HEK293 (cell line): ENCODE results near the gene MRC2.
A peak's percentile ranks its signal among the peaks of the same experiment; 100 is the strongest.

Experiments
- CTCF ChIA-PET: fragments of 350-600 bp; formaldehyde crosslinking; extraction: SDS; loops from one replicate; lab custom pipeline; 2021; ENCODE audit warnings: antibody characterized with exemption; lab: Yijun Ruan, JAX
- POLR2A ChIA-PET: fragments of 300-600 bp; formaldehyde crosslinking; extraction: SDS; loops from one replicate; lab custom pipeline; 2020; ENCODE audit warnings: antibody characterized with exemption, inconsistent platforms; lab: Yijun Ruan, JAX
- H3K27ac ChIP-seq: fragments of 200-500 bp; sonication (Bioruptor generic); 2 replicates; pipeline ENCODE4 v1.5.1; 2014; ENCODE audit warnings: low read depth, low read length, control low read depth, inconsistent platforms; ENCODE audit errors: extremely low read depth
- H3K36me3 ChIP-seq, 2 experiments: fragments of 200-500 bp in 1 of 2; sonication (Bioruptor generic) in 1 of 2; 1 replicate in 1 of 2; 2 replicates in 1 of 2; pipeline ENCODE4 v1.5.1; 2014 to 2017; ENCODE audit warnings: inconsistent platforms in 2 of 2, low read length in 2 of 2; ENCODE audit not compliant: control insufficient read depth in 2 of 2, insufficient read depth in 1 of 2
- H3K4me1 ChIP-seq: fragments of 200-500 bp; sonication (Bioruptor generic); 2 replicates; pipeline ENCODE4 v1.5.1; 2014; ENCODE audit warnings: mild to moderate bottlenecking, low read length, inconsistent platforms; ENCODE audit not compliant: control insufficient read depth, insufficient read depth
- H3K4me3 ChIP-seq: 2 replicates; pipeline ENCODE4 v1.5.1; 2011; ENCODE audit warnings: low read depth, mild to moderate bottlenecking, control low read depth, low read length, moderate library complexity
- H3K9me3 ChIP-seq: fragments of 200-500 bp; sonication (Bioruptor generic); 2 replicates; pipeline ENCODE4 v1.5.1; 2014; ENCODE audit warnings: low read depth, low read length, inconsistent platforms; ENCODE audit not compliant: control insufficient read depth, insufficient read depth
- EGR2 ChIP-seq: fragments of 450-650 bp; formaldehyde crosslinking; IDR thresholded peaks from 2 replicates; pipeline ENCODE4 v1.5.1; 2016; ENCODE audit warnings: low read depth, missing biosample characterization, missing genetic modification characterization
- GLIS2 ChIP-seq: fragments of 450-650 bp; formaldehyde crosslinking; IDR thresholded peaks from 2 replicates; pipeline ENCODE4 v1.5.1; 2016; ENCODE audit warnings: missing biosample characterization, missing genetic modification characterization
- OSR2 ChIP-seq: fragments of 450-650 bp; formaldehyde crosslinking; IDR thresholded peaks from 2 replicates; pipeline ENCODE4 v1.5.1; 2016; ENCODE audit warnings: missing biosample characterization, missing genetic modification characterization
- REPIN1 ChIP-seq: fragments of 450-650 bp; formaldehyde crosslinking; IDR thresholded peaks from 2 replicates; pipeline ENCODE4 v1.5.1; 2017; ENCODE audit warnings: missing biosample characterization, missing genetic modification characterization, low read depth
- SP7 ChIP-seq: fragments of 450-650 bp; formaldehyde crosslinking; IDR thresholded peaks from 2 replicates; pipeline ENCODE4 v1.5.1; 2016; ENCODE audit warnings: missing biosample characterization, missing genetic modification characterization
- YY2 ChIP-seq: fragments of 450-650 bp; formaldehyde crosslinking; IDR thresholded peaks from 2 replicates; pipeline ENCODE4 v1.5.1; 2016; ENCODE audit warnings: missing biosample characterization, missing genetic modification characterization
- ZFHX2 ChIP-seq: fragments of 450-650 bp; formaldehyde crosslinking; conservative IDR thresholded peaks from 2 replicates; pipeline ENCODE4 v1.5.1; 2016; ENCODE audit warnings: missing biosample characterization, missing genetic modification characterization
- ZFP69B ChIP-seq: fragments of 450-650 bp; formaldehyde crosslinking; IDR thresholded peaks from 2 replicates; pipeline ENCODE4 v1.5.1; 2016; ENCODE audit warnings: missing biosample characterization, missing genetic modification characterization
- ZIC2 ChIP-seq: fragments of 450-650 bp; formaldehyde crosslinking; IDR thresholded peaks from 2 replicates; pipeline ENCODE4 v1.5.1; 2016; ENCODE audit warnings: missing biosample characterization, missing genetic modification characterization
- ZNF112 ChIP-seq: fragments of 450-650 bp; formaldehyde crosslinking; IDR thresholded peaks from 2 replicates; pipeline ENCODE4 v1.5.0; 2017; ENCODE audit warnings: missing biosample characterization, missing genetic modification characterization
- ZNF184 ChIP-seq: fragments of 450-650 bp; IDR thresholded peaks from 2 replicates; pipeline ENCODE4 v1.5.1; 2018; ENCODE audit warnings: missing biosample characterization, mild to moderate bottlenecking, missing genetic modification characterization
- ZNF2 ChIP-seq: fragments of 450-650 bp; formaldehyde crosslinking; IDR thresholded peaks from 2 replicates; pipeline ENCODE4 v1.5.1; 2016; ENCODE audit warnings: missing biosample characterization, missing genetic modification characterization
- ZNF354C ChIP-seq: fragments of 450-650 bp; formaldehyde crosslinking; IDR thresholded peaks from 2 replicates; pipeline ENCODE4 v1.5.1; 2016; ENCODE audit warnings: missing biosample characterization, missing genetic modification characterization, low read depth, borderline replicate concordance
- ZNF585B ChIP-seq: fragments of 450-650 bp; formaldehyde crosslinking; IDR thresholded peaks from 2 replicates; pipeline ENCODE4 v1.5.1; 2016; ENCODE audit warnings: missing biosample characterization, missing genetic modification characterization
- ZNF600 ChIP-seq: fragments of 450-650 bp; formaldehyde crosslinking; IDR thresholded peaks from 2 replicates; pipeline ENCODE4 v1.5.1; 2016; ENCODE audit warnings: missing biosample characterization, missing genetic modification characterization
- ZNF660 ChIP-seq: fragments of 450-650 bp; IDR thresholded peaks from 2 replicates; pipeline ENCODE4 v1.5.1; 2018; ENCODE audit warnings: missing biosample characterization, mild to moderate bottlenecking, missing genetic modification characterization
- ZNF707 ChIP-seq: fragments of 450-650 bp; formaldehyde crosslinking; IDR thresholded peaks from 2 replicates; pipeline ENCODE4 v1.5.1; 2016; ENCODE audit warnings: missing biosample characterization, missing genetic modification characterization
- ZNF776 ChIP-seq: fragments of 450-650 bp; formaldehyde crosslinking; IDR thresholded peaks from 2 replicates; pipeline ENCODE4 v1.5.0; 2017; ENCODE audit warnings: missing biosample characterization, missing genetic modification characterization, borderline replicate concordance
- ZNF791 ChIP-seq: fragments of 450-650 bp; formaldehyde crosslinking; IDR thresholded peaks from 2 replicates; pipeline ENCODE4 v1.5.1; 2016; ENCODE audit warnings: missing biosample characterization, missing genetic modification characterization
- ZSCAN16 ChIP-seq: fragments of 450-650 bp; formaldehyde crosslinking; IDR thresholded peaks from 2 replicates; pipeline ENCODE4 v1.5.1; 2016; ENCODE audit warnings: missing biosample characterization, missing genetic modification characterization
- ZSCAN23 ChIP-seq: fragments of 450-650 bp; formaldehyde crosslinking; IDR thresholded peaks from 2 replicates; pipeline ENCODE4 v1.5.1; 2016; ENCODE audit warnings: missing biosample characterization, missing genetic modification characterization
- TF ChIP-seq, protein P1 (sequence below): fragments of 450-650 bp; formaldehyde crosslinking; IDR thresholded peaks from 2 replicates; pipeline ENCODE4 v1.5.1; 2016; ENCODE audit warnings: missing biosample characterization, missing genetic modification characterization

MRC2 gene

GRCh38 chr17:62629556-62630364, 2.3 kb downstream of the MRC2 start (continued):
- TF ChIP-seq ZNF585B (tag by site-specific recombination) (no peak), ZNF660 (tag by site-specific recombination) (no peak), ZNF112 (tag by site-specific recombination) (no peak), YY2 (no peak), ZNF776 (tag by site-specific recombination) (no peak), EGR2 (tag by site-specific recombination) (peak; percentile 46; the same call in 1 of the 2 replicates), ZNF707 (tag by site-specific recombination) (no peak), ZSCAN16 (tag by site-specific recombination) (no peak), REPIN1 (tag by site-specific recombination) (no peak)

GRCh38 chr17:62630365-62631085, 3.1 kb downstream of the MRC2 start:
- ChIA-PET CTCF (no interaction called here), POLR2A (no interaction called here)
- H3K4me3 ChIP-seq: no peak overlapping the region
- peaks cover 0 to 6% of the 10 kb centered on the region in 2 experiments; a peak in 1 of 3 replicates for H3K36me3 ChIP-seq
- H3K4me1 ChIP-seq: peaks cover 2% of the 10 kb centered on the region; the same call in 1 of the 2 replicates
- H3K9me3 ChIP-seq: no peaks in the 10 kb centered on the region
- H3K27ac ChIP-seq: no peak overlapping the region
- TF ChIP-seq ZNF791 (tag by site-specific recombination) (no peak), ZNF585B (tag by site-specific recombination) (peak; percentile 43; the same call in 1 of the 2 replicates)

DNA sequence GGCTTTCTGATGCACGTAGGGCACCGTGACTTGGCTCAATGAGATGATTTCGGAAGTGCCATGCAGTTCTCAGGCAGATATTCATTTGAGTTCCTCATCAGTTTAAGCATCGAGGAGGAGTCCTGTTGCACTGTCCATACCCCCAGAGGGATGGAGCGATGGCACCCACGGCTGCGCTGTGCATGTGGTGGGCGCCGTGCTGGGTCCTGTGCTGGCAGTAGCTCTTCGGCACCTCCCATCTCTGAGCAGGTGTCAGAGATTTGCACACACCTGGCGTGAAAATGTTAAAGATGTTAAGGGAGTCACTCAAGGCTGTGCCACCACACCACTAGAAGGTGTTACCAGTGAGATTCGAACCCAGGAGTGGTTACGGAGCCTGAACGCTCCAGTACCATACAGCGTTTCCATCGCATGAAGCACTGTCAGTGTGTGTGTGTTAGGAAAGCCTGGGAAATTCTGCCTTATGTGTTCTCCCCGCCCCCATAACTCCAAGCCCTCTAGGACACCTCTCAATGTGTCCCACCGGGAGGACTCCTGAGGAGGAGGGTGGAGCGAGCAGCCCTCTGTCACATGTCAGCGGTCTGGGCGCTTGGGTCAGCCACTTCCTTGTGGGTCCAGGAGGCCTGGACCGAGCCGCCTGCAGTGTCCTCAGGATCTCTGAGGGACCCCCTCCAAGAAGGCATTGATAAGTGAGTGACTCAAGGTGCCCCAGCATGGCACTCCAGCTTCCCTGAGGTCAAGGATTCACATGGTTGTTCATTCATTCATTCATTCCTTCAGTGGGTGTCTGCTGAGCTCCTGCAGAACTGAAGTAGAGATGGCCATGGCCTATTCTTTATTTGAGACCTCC, 3.8 kb downstream of the MRC2 start:
- TF ChIP-seq ZNF600 (tag by site-specific recombination) (peak; percentile 37; the same call in 1 of the 2 replicates), ZNF354C (tag by site-specific recombination) (no peak), ZIC2 (tag by site-specific recombination) (peak; percentile 18; the same call in 1 of the 2 replicates)
- Histone ChIP-seq H3K4me1 (peaks cover 2% of the 10 kb centered on the region; the same call in 1 of the 2 replicates), H3K36me3 (peaks cover 0 to 6% of the 10 kb centered on the region in 2 experiments; a peak in 1 of 3 replicates), H3K9me3 (no peaks in the 10 kb centered on the region), H3K4me3 (no peak overlapping the region), H3K27ac (no peak overlapping the region)
- ChIA-PET POLR2A (no interaction called here), CTCF (no interaction called here)

- CTCF ChIA-PET: interaction anchor here (0.6 kb wide), 1 partner anchor 24 kb away, joined by 3 read pairs; no protein-coding TSS in a partner anchor
- peaks cover 2% of the 10 kb centered on the region; the same call in 1 of the 2 replicates for H3K4me1 ChIP-seq
- POLR2A ChIA-PET: no interaction called here
- no peak overlapping the region for H3K4me3 ChIP-seq
- H3K27ac ChIP-seq: 0 out of 2 replicates have a peak overlapping the region, but pooled peaks have one; percentile 14
- no peaks in the 10 kb centered on the region for H3K9me3 ChIP-seq
- H3K36me3 ChIP-seq: peaks cover 0 to 6% of the 10 kb centered on the region in 2 experiments; a peak in 1 of 3 replicates
- TF ChIP-seq ZIC2 (tag by site-specific recombination) (peak; percentile 24; the same call in 1 of the 2 replicates), OSR2 (tag by site-specific recombination) (no peak), GLIS2 (tag by site-specific recombination) (0 out of 2 replicates have a peak, but pooled peaks have one; percentile 19), ZNF184 (tag by site-specific recombination) (no peak), ZSCAN23 (tag by site-specific recombination) (no peak), ZNF2 (tag by site-specific recombination) (no peak), SP7 (tag by site-specific recombination) (no peak), EGR2 (tag by site-specific recombination) (peak; percentile 45; the same call in 1 of the 2 replicates), ZFHX2 (tag by site-specific recombination) (peak; percentile 72), ZFP69B (no peak)
- TF ChIP-seq, protein P1, sequence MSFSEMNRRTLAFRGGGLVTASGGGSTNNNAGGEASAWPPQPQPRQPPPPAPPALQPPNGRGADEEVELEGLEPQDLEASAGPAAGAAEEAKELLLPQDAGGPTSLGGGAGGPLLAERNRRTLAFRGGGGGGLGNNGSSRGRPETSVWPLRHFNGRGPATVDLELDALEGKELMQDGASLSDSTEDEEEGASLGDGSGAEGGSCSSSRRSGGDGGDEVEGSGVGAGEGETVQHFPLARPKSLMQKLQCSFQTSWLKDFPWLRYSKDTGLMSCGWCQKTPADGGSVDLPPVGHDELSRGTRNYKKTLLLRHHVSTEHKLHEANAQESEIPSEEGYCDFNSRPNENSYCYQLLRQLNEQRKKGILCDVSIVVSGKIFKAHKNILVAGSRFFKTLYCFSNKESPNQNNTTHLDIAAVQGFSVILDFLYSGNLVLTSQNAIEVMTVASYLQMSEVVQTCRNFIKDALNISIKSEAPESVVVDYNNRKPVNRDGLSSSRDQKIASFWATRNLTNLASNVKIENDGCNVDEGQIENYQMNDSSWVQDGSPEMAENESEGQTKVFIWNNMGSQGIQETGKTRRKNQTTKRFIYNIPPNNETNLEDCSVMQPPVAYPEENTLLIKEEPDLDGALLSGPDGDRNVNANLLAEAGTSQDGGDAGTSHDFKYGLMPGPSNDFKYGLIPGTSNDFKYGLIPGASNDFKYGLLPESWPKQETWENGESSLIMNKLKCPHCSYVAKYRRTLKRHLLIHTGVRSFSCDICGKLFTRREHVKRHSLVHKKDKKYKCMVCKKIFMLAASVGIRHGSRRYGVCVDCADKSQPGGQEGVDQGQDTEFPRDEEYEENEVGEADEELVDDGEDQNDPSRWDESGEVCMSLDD (tag by site-specific recombination): no peak
Measured at GRCh38 chr17:62631936-62632924, 4.8 kb downstream of the MRC2 start.
